CD4-positive, alpha-beta T cell treated with Interferon gamma for 1 hour (primary cell): Measurements from ENCODE around the gene CHRM5.

Experiments used
- DNase-seq: peaks from one replicate; pipeline ENCODE4 v3.0.0-alpha.2; 2020

The CHRM5 gene, protein sequence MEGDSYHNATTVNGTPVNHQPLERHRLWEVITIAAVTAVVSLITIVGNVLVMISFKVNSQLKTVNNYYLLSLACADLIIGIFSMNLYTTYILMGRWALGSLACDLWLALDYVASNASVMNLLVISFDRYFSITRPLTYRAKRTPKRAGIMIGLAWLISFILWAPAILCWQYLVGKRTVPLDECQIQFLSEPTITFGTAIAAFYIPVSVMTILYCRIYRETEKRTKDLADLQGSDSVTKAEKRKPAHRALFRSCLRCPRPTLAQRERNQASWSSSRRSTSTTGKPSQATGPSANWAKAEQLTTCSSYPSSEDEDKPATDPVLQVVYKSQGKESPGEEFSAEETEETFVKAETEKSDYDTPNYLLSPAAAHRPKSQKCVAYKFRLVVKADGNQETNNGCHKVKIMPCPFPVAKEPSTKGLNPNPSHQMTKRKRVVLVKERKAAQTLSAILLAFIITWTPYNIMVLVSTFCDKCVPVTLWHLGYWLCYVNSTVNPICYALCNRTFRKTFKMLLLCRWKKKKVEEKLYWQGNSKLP

GRCh38 chr15:33968224-33968623 lies at the start of gene CHRM5:
Gene CHRM5, plus strand, starts transcription at chr15:33968497. Its CDS starts 94,221 bp downstream, at chr15:34062718.
- DNase-seq = no peak

GRCh38 chr15:33923446-33923845 lies 44.9 kb upstream of the CHRM5 start:
- no peak for DNase-seq

DNA sequence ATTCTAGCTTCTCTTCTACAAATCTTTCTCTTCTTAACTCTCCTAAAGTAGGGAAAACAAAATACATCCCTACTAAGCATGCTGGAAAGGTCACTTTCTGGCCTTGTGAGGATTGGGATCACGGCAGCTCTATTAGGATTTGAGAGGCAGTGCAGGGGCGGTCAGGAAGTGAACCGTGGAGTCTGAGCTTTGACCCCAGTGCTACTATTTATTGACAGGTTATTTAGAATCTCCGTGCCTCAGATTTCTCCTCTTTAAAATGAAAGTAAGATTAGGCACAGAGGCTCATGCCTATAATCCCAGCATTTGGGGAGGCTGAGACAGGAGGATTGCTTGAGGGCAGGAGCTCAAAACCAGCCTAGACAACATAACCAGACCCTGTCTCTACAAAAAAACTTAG lies 42.0 kb upstream of the CHRM5 start:
- no peak for DNase-seq

DNA sequence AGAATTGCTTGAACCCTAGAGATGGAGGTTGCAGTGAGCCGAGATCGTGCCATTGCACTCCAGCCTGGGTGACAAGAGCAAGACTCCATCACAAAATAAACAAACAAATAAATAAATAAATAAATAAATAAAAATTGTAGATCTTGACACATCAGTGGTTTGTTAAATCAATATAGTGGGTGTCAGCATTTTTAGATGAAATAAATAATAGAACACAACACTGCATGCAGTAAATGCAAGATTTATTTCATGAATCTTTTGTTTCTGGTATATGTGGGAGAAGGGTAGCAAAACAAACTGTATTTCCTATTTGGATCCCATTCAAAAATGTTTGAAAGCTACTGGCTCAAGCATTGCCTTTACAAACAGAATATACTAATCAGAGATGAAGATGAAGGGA lies 35.6 kb upstream of the CHRM5 start:
- DNase-seq = no peak

DNA sequence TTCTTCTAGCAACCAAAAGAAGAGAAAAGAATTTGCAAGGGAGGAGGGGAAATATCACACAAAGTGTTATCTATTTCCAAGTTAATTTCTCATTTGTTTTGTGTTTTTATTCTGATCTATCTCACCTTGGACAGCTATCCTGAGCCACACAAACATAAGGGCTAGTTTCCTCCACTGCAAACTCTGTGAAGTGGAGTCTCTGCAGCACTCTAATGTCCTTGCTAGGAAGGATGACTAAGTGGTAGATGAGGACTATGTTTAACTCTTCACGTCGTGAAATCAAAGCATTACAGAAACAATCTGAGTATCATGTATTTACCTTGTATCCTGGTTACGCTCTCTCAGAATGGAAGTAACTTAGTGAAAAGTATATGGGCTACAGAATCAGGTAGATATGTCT lies 33.9 kb upstream of the CHRM5 start:
- no peak for DNase-seq

DNA sequence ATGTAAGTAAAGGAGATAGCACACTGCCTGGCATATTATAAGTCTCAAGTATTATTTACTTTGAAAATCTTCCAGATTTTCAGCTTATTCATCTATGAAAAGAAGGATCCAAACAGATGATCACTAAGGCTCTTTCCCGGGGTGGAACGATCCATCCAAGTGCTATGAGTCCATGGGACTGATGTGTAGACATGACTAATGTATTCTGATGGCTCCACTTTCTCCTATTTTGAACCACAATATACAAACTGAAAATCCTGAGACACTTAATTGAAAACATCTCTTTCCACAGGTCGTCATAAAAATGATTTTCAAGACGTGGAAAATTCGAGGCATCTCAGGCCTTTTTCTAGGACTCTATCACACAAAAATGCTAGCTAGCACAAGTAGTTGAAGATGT lies 33.4 kb upstream of the CHRM5 start:
- no peak for DNase-seq

DNA sequence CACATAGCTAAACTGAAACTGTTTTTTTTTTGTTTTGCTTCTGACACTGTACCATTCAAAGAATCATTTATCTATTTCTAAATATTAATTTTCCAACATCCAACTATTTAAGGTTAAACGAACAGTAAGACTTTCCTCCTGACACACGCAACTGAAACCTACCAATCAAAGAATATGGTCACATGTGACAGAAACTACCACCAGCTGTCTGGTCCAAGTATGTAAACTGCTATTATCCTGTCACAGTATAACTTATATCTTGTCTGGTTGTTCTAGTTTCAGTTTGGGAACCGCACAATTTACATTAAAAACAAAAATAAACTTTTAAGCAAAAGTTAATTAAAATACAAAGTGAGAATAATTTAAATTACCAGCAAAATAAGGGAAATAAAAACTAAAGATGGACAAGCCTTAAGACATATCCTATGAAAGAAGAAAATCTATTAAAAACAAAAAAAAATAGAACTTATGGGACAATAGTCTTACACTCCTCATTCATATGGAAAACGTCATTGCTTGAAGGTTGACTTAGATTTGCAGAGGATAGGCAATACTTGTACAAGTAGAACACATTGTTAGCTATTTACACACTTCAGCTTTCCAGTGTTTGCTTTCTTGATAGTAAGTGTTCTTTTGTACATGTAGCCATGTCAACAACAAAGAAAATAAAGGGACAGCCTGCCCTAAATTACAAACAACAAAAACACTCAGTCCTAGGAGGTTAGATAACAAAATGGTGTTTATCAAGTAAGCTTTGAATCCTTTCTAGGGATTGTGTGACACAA lies 26.8 kb upstream of the CHRM5 start:
- no peak for DNase-seq

DNA sequence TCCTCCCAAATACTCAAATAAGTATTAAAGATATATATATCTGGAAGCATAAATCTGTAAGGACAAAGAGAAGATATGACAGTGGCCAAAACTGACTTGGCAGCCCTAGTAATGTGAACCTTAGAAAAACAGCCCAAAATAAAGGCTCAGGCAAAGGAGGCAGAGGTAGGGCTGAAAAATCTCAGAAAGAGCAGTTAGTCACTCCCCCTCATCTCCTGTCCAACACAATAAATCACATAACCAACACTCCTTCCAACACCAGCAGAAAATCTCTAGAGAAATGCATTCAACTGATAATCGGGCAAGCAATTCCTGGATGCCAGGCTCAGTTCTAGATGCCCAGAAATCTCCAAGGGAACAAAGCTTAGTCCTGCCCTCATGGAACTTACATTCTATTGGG lies 22.1 kb upstream of the CHRM5 start:
- no peak for DNase-seq

DNA sequence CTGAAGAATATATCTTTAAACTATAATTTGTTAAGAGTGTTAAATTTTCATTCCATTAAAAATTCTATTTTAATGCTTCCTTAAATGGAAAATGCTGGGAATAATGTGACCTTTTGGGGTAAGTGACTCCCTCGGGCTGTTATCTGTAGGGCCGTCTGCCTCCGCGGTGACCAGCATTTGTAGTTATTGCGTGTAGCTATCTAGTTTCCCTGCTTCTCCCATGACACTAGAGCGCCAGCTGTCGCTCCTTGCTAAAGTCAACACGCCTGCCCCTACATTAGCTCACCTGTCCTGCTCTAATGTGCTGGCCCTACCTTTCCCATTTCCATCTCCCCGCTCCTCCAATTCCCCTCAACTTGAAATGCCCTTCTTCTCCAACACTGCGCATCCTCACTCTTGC lies 12.4 kb upstream of the CHRM5 start:
- DNase-seq = no peak

DNA sequence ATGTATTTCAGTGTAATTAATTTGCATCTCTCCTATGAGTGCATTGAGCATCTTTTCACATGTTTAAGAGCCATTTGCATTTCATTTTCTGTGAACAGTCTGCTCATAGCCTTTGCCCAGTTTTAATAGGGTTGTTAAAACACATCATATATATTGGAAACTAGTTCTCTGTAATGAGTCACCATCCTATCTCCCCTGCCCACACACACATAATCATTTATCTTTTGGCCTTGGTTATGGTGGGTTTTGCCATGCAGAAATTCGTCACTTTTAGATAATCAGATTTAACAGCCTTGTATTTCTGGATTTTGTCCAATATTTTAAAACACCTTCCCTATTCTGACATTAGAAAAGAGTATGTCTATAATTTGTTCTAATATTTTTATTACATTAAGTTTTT lies 11.9 kb upstream of the CHRM5 start:
- no peak for DNase-seq

GRCh38 chr15:33959844-33960548 lies 8.3 kb upstream of the CHRM5 start:
- DNase-seq = no peak

DNA sequence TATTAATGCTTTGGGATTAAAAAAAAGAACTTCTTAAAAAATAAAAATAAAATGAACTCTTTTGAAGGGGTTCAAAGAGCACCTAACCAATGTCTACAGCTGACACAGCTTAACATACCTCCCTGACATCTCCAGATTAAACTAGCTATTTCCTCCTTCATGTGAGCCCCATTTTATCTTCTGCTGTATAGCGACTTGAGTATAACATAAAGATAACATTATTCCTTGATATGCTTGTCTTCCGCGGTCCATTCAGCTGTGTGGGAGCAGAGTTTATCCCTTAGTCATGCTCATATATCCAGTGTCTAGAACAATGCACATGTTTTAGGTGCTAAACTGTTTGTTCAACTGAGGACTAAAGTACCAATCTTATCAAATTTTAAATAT lies 7.8 kb upstream of the CHRM5 start:
- no peak for DNase-seq

DNA sequence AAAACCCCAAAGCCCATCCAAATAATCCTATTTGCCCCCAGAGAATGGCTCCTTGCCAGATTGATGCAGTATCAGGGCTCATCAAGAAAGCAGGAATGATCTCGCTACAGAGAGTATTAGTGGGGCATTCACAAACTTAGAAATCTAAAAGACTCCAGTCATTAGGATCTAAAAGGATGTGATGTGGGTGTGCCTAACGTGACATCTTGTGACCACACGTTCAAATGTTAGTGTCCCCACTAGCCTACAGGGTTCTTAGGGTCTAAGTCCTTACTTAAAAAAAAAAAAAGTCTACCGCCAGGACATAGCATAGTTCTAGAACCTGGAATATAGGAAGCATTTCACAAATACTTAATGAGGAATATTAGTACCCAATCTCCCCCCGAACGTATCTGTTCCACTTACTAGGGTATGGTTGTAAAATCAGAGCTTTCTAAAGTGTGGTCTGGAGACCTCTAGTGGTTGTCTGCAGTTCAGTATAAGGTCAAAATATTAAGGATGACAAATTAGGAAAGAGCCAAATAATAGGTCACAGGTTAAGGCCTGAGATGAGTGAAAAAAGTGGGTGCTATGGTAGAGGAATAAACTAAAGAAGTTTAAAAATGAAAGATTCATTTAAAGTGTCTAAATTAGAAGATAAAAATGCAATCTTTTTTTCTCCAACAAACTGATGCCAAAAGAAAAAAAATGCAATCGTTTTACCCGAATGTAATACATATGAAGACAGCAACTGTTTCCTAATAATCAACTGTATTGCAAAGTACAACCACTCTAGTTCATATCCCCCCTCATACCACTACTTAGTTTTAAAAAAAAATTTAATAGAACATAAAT lies 4.2 kb upstream of the CHRM5 start:
- no peak for DNase-seq

- no peak for DNase-seq
Measured at GRCh38 chr15:33964665-33965040, 3.6 kb upstream of the CHRM5 start.

DNA sequence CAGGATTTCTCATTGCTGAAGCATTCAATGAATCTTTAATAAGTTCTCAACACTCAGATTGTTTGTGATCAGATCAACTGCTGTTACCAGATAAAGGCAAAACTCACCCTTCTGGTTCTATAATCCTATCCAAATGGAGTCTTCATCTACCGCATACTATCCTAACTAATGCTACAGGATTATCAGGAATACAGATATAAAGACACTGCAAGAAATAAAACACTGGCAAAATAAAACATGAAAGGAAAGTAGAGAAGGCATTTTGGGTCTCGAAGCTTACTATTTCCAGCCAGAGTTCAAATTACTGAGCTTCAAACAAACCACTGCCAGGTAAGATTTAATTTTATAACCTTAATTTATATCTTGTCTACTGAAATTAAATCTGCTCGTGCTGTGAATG lies 524 bp downstream of the CHRM5 start:
- DNase-seq = no peak

- DNase-seq = no peak
Measured at GRCh38 chr15:33971811-33972210, 3.5 kb downstream of the CHRM5 start.

DNA sequence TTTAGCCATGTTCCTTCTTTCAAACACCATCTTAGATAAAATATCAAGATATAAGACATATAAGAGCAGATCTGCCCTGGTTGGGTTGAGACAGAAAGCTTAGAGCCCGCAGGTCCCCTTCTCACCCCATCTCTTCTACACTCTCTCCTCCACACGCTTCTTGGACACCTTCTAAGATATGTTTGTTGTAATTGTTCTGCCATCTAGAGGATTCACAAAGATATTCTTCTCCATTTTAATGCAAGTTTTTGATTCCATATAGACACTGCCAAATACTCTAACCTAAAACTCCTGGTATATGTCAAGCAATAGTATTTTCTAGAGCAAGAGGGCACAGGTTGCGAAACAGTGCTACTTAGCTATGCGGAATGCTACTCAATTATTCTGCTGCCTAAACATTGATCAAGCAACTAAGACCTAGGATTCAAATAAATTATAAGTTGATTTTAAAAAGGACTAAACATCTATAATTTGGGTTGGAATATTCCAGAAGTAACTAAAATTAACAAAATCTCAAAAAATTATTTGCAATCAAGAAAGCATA lies 6.8 kb downstream of the CHRM5 start:
- DNase-seq = no peak

GRCh38 chr15:33980159-33980558 lies 11.9 kb downstream of the CHRM5 start:
- DNase-seq = no peak

DNA sequence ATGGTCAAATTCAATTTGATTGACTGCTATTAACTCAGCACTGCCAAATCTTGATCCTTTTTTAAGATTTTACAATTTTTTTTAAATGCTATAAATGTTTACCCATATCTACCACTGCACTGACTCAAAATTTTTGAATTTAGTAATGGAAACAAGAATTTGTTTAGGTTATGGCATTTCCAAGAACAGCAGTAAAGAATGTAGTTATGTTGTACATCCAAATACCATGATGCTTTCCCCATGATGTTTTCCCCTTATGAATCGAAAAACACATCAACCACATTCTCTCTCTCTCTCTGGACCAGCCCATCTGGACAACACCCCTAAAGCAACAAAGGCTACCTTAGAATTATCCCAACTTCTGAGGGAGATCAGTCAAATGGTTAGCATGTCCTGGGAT lies 14.2 kb downstream of the CHRM5 start:
- DNase-seq = no peak

- no peak for DNase-seq
Measured at GRCh38 chr15:33985287-33985686, 17.0 kb downstream of the CHRM5 start.

DNA sequence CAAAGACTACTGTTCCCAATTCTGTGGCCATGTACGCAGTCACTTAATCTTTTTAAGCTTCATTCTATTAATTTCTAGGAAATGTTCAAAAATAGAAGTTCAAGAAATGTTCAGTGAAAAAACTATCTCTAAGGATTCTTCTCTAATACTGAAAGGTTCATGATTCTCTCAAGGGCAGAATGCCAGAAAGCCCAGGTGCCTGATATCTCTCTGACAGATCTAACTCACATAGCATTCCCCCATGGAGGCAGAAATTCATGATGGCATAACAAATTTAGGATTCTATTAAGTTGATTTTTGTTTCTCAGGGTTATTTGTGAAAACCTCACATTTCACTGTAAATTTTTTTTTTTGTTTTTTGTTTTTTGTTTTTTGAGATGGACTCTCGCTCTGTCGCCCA lies 17.5 kb downstream of the CHRM5 start:
- DNase-seq = no peak

DNA sequence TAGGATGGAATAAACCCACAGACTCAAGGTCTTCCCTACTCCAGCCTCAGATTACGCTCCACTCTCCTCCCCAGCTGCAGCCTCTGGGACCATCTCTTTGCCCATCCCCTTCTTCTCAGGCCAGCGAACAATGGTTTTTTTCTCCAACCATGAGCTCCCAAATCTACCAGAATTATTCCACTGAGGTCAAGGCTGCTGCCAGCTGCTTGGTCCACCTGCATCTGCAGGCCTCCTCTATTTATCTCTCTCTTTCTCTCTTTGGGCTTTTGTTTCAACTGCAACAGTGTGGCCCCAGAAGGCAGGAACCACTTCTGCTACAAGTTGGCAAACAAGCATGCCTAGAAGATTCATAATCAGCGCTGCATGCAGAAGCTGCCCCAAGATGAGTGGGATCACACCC lies 19.1 kb downstream of the CHRM5 start:
- no peak for DNase-seq
